NOMO-1 treated with dmso at 0.1 percent for 144 hours (cell line): ENCODE data around the gene SLC6A7.

Experiments used
- DNase-seq: peaks from one replicate; lab custom pipeline; 2025; ENCODE audit not compliant: unreplicated experiment; lab: John Stamatoyannopoulos, UW

The SLC6A7 gene

DNA sequence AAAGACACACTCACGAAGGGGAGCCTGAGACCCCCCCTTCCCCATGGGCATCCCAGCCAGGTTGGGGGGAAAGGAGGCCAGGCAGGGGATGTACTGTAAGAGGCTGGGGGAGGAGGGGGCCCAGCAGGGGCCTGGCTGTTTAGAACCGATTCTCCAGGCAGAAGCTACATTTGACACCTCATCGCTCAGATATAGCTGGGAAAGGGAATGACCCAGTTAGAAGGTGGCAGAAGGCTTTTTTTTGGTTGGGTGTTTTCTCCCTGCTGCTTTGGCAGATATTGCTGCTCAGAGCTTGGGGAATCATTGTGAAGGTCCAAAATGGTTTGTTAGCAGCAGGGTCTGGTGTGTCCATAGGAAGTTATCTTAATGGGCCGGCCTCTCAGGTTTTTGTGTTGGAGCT lies 17.3 kb upstream of the SLC6A7 start:
- no peak for DNase-seq

DNA sequence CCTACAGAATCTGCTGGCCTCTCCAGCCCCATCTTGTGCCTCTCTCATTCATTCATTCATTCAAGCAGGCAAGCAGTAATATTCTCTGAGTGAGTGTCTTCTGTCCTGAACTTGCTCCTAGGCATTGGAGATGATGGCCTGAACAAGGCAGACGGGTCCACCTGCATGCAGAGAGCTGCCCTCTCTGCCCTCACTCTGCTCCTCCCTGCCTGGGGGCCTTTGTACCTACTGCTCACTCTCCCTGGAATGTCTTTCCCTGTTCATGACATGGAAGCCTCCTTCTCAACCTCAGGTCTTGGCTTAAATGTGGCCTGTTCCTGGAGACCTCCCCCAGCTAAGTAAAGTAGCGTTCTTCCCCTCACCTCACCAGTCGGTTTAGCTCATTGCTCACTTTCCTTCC lies 16.7 kb upstream of the SLC6A7 start:
- DNase-seq = no peak

DNA sequence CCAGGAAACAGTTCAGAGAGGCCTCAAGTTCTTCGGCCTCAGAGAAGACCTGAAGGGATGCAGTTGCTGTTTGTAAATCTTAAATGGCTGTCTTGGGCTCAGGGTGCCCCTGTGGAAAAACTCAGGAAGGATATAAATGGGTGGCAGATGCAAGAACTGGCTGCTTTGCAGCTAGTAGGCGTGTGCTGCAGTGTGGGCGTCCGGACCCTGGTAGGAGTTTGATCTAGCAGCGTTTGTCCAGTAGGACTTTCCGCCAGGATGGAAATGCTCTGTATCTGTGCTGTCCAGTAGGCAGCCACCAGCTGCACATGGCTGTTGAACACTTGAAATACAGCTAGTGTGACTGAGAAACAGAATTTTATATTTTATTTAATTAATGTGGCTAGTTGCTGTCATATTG lies 15.6 kb upstream of the SLC6A7 start:
- DNase-seq = no peak

DNA sequence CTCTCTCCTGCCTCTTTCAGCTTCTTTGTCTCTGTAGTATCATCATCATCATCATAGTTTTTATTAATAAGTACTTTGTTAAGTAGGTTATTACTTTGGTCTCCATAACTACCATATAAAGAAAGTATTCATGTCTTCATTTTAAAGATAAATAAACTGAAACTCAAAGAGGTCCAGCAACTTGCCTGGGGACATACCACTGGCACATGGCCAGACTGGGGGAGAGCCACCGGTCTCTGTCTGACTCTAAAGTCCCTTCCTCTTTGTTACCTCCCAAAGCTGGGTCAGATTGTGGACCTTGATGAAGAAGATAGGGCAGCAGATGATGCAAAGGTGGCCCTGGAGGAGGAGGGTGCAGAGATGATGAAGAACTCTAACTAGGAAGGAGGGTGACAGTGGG lies 14.8 kb upstream of the SLC6A7 start:
- no peak for DNase-seq

DNA sequence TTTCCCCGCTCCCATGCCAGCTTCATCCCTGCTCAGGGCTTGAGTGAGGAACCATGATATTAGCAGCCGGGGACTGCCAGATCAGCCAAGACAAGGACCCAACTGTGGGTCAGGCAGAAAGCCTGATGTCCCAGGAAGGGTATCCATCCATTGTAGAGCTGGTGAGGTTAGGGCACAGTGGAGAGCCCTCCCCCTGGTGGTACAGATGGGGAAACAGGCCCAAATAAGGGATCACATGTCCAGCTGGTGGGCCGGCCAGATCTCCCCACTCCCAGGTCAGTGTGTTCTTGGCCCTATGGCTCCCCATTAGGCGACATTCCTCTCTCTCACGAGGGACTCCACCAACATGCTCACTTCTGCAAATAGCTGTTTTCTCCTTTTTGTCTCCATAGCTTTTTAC lies 14.3 kb upstream of the SLC6A7 start:
- DNase-seq = no peak

DNA sequence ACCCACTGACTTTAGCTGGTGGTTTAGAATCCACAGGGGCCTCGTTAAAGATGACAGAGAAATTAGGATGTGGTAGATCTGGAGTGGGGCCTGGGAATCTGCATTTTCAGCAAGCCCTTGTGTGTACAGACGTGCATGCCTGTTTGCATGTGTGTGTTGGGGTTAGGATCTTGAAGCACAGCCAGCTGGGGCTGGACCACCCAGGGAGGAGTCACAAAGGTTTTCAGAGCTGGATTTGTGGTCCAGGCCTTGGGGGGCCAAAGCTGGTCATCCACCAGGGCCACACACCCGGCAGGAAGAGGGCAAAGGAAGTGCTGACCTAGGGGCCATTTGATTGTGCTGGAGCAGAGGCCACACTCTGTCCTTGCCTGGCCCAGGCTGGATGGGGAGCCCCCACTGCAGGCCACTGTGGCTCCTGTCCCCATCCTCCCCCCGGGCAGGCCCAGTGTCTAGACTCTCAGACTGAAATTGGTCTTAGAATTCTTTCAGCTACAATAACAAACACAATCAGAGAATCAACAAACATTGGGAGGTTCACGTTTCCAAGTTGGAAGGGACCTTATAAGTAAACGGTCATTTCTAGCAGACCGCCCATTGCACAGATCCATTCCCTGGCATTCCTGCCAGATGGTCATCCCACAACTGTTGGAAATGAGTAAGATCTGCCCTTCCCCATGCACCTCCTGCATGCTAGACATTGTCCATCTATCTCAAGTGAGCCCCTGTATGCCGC lies 13.0 kb upstream of the SLC6A7 start:
- DNase-seq = no peak

DNA sequence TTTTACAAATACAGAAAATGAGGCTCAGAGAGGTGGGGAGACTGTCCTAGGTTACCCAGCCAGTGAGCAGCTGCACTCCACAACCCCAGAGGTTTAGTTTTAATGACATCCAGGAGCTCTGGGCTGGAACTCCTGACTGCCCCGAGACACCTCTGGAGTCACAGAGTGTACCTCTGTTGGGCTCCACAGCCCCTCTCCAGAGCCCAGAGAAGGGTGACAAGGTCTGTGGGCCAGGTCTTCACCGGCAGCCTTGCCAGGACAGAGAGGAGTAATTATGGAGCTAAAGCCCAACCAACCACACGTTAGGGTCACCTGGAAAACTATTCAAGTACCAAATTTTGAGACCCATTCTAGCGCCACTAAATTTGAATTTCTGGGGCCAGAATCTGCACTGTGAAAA lies 12.1 kb upstream of the SLC6A7 start:
- no peak for DNase-seq

DNA sequence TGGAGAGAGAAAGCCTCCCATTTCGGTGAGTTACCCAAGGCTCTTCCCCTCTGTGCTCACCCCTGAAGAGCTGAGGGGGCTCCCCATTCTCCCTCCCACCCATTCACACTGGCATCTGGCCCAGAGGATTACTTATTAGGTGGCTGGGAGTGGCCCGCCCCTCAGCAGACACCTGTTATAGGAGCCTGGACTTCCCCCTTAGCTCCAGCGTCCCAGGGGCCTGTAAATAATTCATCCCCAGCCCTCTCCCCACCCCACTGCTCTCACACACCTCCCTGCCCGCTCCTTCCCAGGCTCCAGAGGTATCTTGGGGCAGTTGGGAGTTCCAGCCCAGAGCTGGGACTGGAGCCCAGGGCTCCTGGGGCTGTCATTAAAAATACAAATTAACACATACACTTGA lies 11.6 kb upstream of the SLC6A7 start:
- DNase-seq = no peak

DNA sequence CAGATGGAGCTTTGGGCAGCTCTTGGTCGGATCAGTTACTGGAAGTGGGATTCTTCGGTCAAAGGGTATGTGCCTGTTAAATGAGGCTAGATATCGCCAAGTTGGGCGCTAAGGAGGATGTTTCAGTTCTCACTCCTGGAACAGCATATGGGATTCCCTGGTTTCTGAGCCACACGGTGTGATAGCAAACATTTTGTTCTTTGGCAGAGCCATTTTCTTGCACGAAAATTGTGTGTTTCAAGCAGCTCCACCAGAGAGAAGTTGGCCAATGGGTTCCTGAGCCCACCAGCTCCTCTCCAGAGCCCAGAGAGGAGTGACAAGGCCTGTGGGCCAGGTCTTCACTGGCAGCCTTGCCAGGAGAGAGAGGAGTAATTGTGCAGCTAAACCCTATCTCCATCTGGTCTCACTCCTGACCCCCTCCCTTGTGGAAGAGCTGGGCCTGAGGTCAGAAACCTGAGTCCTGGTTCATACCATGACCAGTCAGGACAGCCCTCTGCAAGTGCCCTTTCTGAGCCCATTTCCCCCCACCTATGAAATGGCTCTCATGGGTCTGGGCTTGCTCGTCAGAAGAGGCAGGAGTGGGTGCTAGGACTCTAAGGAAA lies 10.7 kb upstream of the SLC6A7 start:
- no peak for DNase-seq

DNA sequence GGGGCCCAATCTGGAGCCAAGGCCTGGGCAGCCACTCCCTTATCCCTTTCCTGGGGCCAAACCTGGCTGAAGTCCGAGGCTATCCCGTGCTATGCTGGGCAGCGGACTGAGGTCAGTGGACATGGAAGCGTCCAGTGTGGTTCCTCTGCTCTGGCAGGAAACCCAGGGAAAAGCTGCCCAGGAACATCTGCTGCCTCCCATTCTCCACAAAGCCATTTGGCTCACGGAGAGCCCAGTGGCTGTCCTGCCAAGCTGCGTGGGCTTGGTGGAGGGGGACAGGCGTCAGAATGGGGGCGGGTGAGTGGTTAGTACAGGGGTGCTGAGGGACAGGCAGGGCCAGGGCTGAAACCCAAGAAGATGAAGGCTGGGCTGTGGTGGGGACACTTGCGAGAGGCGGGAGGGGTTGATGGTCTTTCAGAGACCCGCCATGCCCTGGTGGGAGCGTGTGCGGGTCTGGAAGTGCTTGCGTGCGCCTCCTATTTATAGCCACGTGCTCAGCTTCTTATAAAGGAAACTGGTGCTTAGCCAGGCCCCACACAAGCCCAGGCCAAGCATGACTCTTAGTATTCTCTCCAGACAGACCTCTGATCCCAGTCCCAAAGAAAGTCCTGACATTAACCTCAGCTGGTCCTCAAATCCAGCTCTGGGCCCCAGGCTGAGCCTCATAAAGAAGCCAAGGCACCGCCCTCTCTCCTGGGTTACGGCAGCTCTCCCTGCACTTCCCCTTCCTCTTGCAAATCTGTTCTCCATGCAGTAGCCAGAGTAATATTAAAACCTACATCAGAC lies 9.4 kb upstream of the SLC6A7 start:
- peak; percentile 55 for DNase-seq

DNA sequence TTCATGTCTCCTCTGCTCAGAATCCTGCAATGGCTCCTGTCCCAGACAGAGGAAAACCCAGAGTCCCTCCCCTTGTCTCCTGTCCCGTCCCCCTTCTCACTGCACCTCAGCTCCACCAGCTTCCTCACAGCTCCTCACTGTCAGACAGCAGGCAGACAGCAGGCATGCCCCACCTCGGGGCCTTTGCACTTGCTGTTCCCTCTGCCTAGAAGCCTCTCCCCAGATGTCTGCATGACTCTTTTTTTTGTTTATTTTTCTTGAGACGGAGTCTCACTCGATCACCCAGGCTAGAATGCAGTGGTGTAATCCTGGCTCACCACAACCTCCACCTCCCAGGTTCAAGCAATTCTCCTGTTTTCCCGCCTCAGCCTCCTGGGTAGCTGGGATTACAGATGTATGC lies 8.8 kb upstream of the SLC6A7 start:
- DNase-seq = no peak

DNA sequence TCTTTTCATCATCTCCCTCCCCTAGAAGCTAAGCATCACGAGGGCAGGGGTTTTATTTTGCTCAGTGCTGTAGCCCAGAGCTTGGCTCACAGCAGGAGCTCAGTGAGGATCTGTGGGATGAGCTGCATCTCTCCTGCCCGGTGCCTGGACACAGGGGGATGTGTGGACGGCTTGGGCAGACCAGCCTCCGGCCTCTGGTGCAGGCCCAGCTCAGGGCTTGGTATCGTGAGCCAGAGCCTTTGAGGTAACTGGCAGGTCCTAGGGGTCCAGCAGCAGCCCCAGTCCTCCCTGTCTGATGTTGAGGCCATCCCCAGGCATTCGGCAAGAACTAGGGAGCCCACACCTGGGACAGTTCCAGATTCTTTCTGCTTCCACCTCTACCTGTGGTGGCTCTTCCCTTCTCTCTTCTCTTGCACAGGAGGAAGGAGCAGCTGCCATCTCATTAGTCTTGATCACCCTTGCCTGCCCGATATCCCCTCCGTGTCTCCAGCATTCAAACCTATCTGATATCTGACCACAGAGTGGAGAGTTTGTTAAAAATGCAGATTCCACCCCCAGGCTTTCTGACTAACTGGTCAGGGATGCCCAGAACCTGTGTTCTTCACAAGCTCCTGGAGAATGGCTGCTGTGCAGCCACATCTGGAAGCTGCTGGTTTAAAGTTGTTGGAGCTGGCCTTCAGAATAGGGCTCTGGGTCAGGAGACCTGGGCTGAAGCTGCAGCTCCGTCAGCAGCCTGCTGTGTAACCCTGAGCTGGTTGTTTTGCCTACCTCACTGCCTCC lies 7.9 kb upstream of the SLC6A7 start:
- no peak for DNase-seq

DNA sequence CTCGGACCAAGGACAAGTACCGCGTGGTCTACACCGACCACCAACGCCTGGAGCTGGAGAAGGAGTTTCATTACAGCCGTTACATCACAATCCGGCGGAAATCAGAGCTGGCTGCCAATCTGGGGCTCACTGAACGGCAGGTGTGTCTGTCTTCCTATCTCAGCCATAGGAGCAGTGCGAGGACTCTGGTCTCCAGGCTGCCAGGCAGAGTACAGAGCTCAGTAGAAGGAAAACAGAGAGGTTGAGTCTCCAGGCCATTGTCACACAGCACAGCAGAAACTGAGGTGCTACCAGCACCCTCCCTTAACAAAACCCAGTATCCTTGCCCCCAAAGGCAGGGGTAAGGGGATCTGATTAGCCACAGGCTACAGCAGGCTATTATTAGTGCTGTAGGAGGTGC lies 7.1 kb upstream of the SLC6A7 start:
- no peak for DNase-seq

DNA sequence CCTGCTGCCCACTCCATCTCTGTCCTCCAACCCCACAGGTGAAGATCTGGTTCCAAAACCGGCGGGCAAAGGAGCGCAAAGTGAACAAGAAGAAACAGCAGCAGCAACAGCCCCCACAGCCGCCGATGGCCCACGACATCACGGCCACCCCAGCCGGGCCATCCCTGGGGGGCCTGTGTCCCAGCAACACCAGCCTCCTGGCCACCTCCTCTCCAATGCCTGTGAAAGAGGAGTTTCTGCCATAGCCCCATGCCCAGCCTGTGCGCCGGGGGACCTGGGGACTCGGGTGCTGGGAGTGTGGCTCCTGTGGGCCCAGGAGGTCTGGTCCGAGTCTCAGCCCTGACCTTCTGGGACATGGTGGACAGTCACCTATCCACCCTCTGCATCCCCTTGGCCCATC lies 6.4 kb upstream of the SLC6A7 start:
- DNase-seq = no peak

DNA sequence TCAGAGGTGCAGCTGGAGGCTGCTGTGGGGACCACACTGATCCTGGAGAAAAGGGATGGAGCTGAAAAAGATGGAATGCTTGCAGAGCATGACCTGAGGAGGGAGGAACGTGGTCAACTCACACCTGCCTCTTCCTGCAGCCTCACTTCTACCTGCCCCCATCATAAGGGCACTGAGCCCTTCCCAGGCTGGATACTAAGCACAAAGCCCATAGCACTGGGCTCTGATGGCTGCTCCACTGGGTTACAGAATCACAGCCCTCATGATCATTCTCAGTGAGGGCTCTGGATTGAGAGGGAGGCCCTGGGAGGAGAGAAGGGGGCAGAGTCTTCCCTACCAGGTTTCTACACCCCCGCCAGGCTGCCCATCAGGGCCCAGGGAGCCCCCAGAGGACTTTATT lies 5.9 kb upstream of the SLC6A7 start:
- no peak for DNase-seq

DNA sequence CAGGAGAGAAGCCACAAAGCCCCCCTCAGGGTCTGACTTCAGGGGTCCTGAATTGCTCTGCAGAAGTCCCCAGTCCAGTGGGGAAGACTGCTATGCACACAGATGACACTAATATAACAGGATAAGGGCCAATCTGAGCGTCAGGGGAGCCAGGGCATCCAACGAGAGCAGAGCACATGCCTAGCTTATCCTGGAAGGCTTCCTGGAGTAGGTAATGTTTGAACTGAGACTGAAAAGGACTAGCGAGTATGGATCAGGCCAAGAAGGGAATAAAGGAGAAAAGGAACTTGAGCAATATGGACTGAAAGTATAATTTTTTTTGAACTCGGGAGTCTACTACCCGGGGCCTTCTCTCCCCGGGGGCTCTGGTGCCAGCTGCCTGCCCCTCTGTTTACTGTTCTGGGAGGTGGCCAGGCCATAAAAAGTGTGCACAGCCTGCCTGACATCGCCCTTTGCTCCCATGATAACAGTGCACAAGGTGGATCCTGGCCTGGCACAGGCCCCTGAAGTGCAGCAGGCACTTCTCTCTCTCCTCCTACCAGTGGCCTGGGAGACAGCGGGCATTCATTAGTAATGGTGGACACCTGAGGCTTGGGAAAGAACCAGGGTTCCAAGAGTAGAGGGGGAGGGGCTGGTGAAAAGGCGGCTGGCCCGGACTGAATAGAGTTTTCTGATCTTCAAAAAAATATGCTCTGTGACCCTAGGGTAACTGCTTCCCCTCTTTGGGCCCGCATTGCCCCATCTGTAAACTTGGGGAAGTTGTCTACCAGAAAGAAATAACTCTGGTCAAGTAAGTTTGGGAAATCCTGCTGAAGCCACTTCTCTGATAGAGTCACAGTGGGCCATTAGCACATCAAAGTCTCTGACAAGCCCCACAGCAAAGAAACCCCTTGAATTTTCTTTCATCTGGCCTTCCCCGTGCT lies 4.6 kb upstream of the SLC6A7 start:
- peak; percentile 76 for DNase-seq

DNA sequence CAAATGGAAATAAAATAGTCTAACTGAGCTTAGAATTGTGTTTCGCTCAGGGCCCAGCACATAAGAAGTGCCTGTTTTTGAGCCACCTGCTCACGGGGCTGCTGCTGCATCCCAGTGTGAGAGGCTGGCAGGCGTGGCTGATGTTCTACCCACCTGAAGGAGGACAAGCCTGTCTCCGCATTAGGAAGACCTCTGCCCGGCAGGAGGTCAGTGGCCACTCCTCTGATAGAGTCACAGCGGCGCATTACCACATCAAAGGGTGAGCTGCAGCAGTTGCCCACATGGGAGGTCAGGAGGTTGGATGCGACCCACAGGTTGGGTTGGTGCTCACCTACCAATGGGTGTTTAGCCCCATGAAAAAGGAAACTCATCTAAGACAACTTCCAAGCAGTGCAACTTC lies 3.7 kb upstream of the SLC6A7 start:
- DNase-seq = no peak

DNA sequence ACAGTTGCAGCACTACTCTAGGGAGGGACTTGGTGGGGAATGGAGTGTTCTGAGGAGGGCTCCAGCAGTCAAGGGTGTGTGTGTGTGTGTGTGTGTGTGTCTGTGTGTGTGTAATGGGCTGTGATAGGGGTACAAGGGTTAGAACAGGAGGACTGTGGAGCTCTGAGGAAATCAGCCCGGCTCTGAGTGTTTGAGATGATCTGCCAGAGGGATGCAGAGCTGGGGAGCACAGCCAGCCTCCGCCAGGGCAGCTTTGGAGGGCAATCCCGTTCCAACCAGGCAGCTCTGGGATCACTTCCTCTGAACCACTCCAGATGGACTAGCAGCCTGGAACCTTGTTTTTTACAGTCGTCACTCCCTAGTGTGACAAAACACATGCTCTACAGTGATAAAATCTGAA lies 3.0 kb upstream of the SLC6A7 start:
- DNase-seq = no peak

DNA sequence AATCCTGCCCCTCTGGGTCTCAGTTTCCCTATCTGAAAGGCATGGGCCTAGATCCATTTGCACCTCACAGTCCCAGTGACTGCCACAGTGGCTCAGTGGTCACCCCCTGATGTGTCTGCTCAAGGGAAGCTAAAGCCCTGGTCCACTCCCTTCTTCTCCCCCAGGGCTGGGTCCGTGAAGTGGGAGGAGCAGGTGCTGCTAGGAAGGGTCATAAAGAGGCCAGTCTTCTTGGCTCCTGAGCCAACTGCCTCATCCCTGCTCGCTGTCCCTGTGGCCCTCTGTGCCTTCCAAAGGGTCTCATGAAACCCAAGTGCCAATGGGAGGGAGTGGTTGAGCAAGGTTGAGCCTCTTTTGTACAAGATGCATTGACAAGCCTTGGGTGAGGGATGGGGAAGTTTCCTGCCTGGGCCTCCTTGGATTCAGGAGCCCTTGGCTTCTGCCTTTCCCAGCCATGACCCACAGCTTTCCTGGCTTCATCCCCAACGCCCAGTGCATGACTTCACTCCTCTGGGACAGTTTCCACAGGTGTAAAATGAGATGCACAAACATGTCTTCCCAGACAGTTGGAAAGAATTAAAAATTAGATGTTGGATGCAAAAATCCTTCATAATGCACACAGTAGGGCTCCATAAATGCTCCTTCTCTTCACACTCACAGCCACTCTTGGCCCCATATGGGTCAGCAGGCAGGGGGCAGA lies 1.6 kb upstream of the SLC6A7 start:
- no peak for DNase-seq

DNA sequence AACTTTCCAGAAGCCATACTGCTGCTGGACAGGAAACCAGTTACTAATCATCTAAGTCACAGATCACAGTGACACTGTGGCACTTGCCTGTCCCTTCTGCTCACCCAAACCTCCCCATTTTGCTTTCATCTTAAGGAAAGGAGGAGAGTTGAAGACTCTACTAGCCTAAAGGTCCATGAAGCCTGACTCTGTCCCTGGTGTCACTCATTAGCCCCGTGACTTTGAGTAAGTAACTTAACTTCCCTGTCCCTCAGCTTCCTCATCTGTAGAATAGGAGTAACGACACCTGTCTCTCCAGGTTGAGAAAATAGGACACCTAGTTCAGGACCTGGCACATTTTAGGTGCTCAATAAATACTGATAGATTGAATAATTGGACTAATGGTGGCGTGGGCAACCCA lies 536 bp upstream of the SLC6A7 start:
- DNase-seq = no peak
